Measurements from ENCODE around the gene LTBP2. TPM values are rescaled to one million over a fixed set of nuclear protein-coding genes. Genes with fewer than 3 reads are reported as not detected.
A peak's percentile ranks its signal among the peaks of the same experiment; 100 is the strongest.

LTBP2 gene
- total RNA-seq, 1 experiment from 2014 or later = 17.4 TPM

DNA sequence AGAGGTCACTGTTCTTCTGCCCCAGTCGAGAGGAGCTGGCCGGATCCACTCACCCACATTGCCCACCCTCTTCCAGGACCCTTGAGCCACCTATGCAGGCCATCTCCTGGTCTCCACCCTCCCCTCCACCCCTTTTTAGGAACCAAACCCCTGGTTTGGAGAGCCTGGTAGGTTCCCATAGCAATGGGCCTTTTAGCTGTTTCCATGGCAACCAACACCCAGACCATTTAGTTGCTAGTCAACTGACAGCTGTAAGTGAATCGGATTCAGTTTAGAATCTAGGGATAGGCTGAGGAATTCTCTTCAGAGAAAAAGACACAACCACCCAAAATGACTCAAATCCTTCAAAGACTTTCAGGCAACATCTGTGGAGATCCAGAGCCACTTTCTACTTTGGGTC, 135.4 kb downstream of the LTBP2 start:
- ChIA-PET POLR2A (ENCODE audit: unreplicated experiment) (no interaction called here), CTCF (no interaction called here)
- Histone ChIP-seq H2AFZ (ENCODE audit: low read length) (no peak overlapping the region), H3F3A (ENCODE audit: low read length, unreplicated experiment) (no peaks in the 10 kb centered on the region), H3K4me1 (ENCODE audit: insufficient read depth, low read length) (no peaks in the 10 kb centered on the region), H3K9me2 (replicated peaks; ENCODE audit: low read length) (no peaks in the 10 kb centered on the region), H3K4me3 (ENCODE audit: low read length) (no peak overlapping the region), H4K20me1 (ENCODE audit: low read length) (no peaks in the 10 kb centered on the region), H3K9me3 (ENCODE audit: low read length) (no peaks in the 10 kb centered on the region), H3K27me3 (ENCODE audit: low read length) (no peaks in the 10 kb centered on the region), H3K9ac (ENCODE audit: low read length) (no peak overlapping the region), H3K79me2 (ENCODE audit: low read length) (no peaks in the 10 kb centered on the region), H3K36me3 (ENCODE audit: low read depth, low read length) (peaks cover 5% of the 10 kb centered on the region; the same call in 1 of the 2 replicates), H3K27ac (ENCODE audit: low read length) (no peak overlapping the region), H3K4me2 (ENCODE audit: low read length) (no peak overlapping the region)
- no TSS peak for BruUV-seq (replicated peaks)
- TF ChIP-seq EZH2 (IDR thresholded peaks at IDR 0.05; ENCODE audit: low read length, unreplicated experiment) (no peak), EZH2phosphoT487 (IDR thresholded peaks at IDR 0.05; ENCODE audit: borderline replicate concordance, low read length) (no peak), CTCF (conservative IDR thresholded peaks at IDR 0.05; ENCODE audit: low read depth, low read length) (no peak)
- no peak for ATAC-seq
- no peak for DNase-seq
- intact Hi-C loops (cut with micrococcal nuclease) = no loop called here

DNA sequence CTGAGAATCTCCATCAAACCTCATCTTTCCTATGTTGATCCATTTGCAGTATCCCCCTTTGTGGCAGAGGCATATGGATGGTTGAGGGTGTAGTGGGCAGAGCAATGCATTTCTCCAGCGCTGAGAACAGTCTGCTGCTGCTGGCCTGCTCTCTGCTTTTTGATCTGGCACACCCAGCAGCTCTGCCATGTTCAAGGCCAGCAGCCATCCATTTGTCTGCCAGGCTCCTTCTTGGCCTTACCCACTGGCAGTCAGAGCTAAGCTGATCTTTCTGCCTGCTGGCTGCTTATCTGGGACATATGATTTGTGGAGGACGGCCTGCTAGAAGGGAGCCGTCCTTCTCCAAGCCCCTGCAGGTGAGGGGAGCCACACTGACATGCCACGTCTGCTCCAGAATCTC, 135.9 kb downstream of the LTBP2 start:
- H3K27me3 ChIP-seq (ENCODE audit: low read length) = no peaks in the 10 kb centered on the region
- no peak overlapping the region for H2AFZ ChIP-seq (ENCODE audit: low read length)
- TF ChIP-seq CTCF (conservative IDR thresholded peaks at IDR 0.05; ENCODE audit: low read depth, low read length) = no peak
- TF ChIP-seq EZH2phosphoT487 (IDR thresholded peaks at IDR 0.05; ENCODE audit: borderline replicate concordance, low read length) = no peak
- no peak for TF ChIP-seq EZH2 (IDR thresholded peaks at IDR 0.05; ENCODE audit: low read length, unreplicated experiment)
- no peaks in the 10 kb centered on the region for H3K79me2 ChIP-seq (ENCODE audit: low read length)
- peaks cover 5% of the 10 kb centered on the region; the same call in 1 of the 2 replicates for H3K36me3 ChIP-seq (ENCODE audit: low read depth, low read length)
- no peak overlapping the region for H3K4me2 ChIP-seq (ENCODE audit: low read length)
- no TSS peak for BruUV-seq (replicated peaks)
- H3K4me1 ChIP-seq (ENCODE audit: insufficient read depth, low read length) = no peaks in the 10 kb centered on the region
- no peak overlapping the region for H3K27ac ChIP-seq (ENCODE audit: low read length)
- no peak overlapping the region for H3K9ac ChIP-seq (ENCODE audit: low read length)
- no peaks in the 10 kb centered on the region for H3K9me3 ChIP-seq (ENCODE audit: low read length)
- intact Hi-C loops (cut with micrococcal nuclease) = no loop called here
- no peak for DNase-seq
- ChIA-PET POLR2A (ENCODE audit: unreplicated experiment) (no interaction called here), CTCF (no interaction called here)
- H3F3A ChIP-seq (ENCODE audit: low read length, unreplicated experiment) = no peaks in the 10 kb centered on the region
- no peaks in the 10 kb centered on the region for H3K9me2 ChIP-seq (replicated peaks; ENCODE audit: low read length)
- H3K4me3 ChIP-seq (ENCODE audit: low read length) = no peak overlapping the region
- H4K20me1 ChIP-seq (ENCODE audit: low read length) = no peaks in the 10 kb centered on the region
- no peak for ATAC-seq

- Histone ChIP-seq H4K20me1 (ENCODE audit: low read length) (no peaks in the 10 kb centered on the region), H3K9me3 (ENCODE audit: low read length) (no peaks in the 10 kb centered on the region), H2AFZ (ENCODE audit: low read length) (no peak overlapping the region), H3K36me3 (ENCODE audit: low read depth, low read length) (peaks cover 5% of the 10 kb centered on the region; the same call in 1 of the 2 replicates), H3K27me3 (ENCODE audit: low read length) (no peaks in the 10 kb centered on the region), H3K79me2 (ENCODE audit: low read length) (no peaks in the 10 kb centered on the region), H3K4me3 (ENCODE audit: low read length) (no peak overlapping the region), H3K4me1 (ENCODE audit: insufficient read depth, low read length) (no peaks in the 10 kb centered on the region), H3F3A (ENCODE audit: low read length, unreplicated experiment) (no peaks in the 10 kb centered on the region), H3K4me2 (ENCODE audit: low read length) (no peak overlapping the region), H3K9ac (ENCODE audit: low read length) (no peak overlapping the region), H3K9me2 (replicated peaks; ENCODE audit: low read length) (no peaks in the 10 kb centered on the region), H3K27ac (ENCODE audit: low read length) (no peak overlapping the region)
- ATAC-seq (peak; percentile 48), DNase-seq (peak; percentile 45)
- intact Hi-C loops (cut with micrococcal nuclease) = no loop called here
- ChIA-PET POLR2A (ENCODE audit: unreplicated experiment) (no interaction called here), CTCF (no interaction called here)
- TF ChIP-seq CTCF (conservative IDR thresholded peaks at IDR 0.05; ENCODE audit: low read depth, low read length) = no peak
- no peak for TF ChIP-seq EZH2phosphoT487 (IDR thresholded peaks at IDR 0.05; ENCODE audit: borderline replicate concordance, low read length)
- no peak for TF ChIP-seq EZH2 (IDR thresholded peaks at IDR 0.05; ENCODE audit: low read length, unreplicated experiment)
- BruUV-seq (replicated peaks) = no TSS peak
These were observed 136.4 kb downstream of the LTBP2 start for GRCh38 chr14:74475678-74476077.
